Adrenal gland (tissue), 12 donors: ENCODE results near the gene SCAP. TPM values are rescaled to one million over a fixed set of nuclear protein-coding genes. Genes with fewer than 3 reads are reported as not detected.

ENCODE experiments used
- DNase-seq, 7 donors: peaks; one replicate each; pipeline ENCODE4 v3.0.0-alpha.2; 2019 to 2020
- H3K27ac ChIP-seq, 5 donors: fragments of 200-600 bp; sonication (generic) in 4 of 5; 1 replicate in 3 of 5; 2 replicates in 2 of 5; pipeline versions ENCODE4 v1.5.1 to v1.8.0; 2016 to 2020; ENCODE audit warnings: mild to moderate bottlenecking in 1 of 5
- H3K27me3 ChIP-seq: fragments of 200-600 bp; 2 replicates; pipeline ENCODE4 v1.8.0; 2021
- H3K36me3 ChIP-seq, 2 donors: fragments of 200-600 bp; replicated peaks in 1 of 2; 1 replicate in 1 of 2; 2 replicates in 1 of 2; pipeline versions ENCODE4 v1.5.1 to v1.8.0; 2018 to 2022
- H3K4me1 ChIP-seq, 2 donors: fragments of 200-600 bp; replicated peaks in 1 of 2; 1 replicate in 1 of 2; 2 replicates in 1 of 2; pipeline versions ENCODE4 v1.5.1 to v1.8.0; 2018 to 2021
- H3K4me3 ChIP-seq, 4 donors: fragments of 200-600 bp; sonication (generic) in 3 of 4; one replicate each; pipeline ENCODE4 v1.5.1; 2016 to 2018
- H3K9me3 ChIP-seq, 3 donors: fragments of 200-600 bp; sonication (generic) in 1 of 3; replicated peaks in 1 of 3; 1 replicate in 2 of 3; 2 replicates in 1 of 3; pipeline versions ENCODE4 v1.5.1 to v1.8.0; 2016 to 2021
- CTCF ChIP-seq, 6 experiments: fragments of 450-650 bp in 4 of 6; fragments of 200-600 bp in 2 of 6; sonication (generic) in 1 of 6; IDR thresholded peaks; 1 replicate in 5 of 6; 2 replicates in 1 of 6; pipeline versions ENCODE4 v1.5.1 to v1.8.0; 2016 to 2021; ENCODE audit warnings: antibody characterized with exemption in 6 of 6, mild to moderate bottlenecking in 2 of 6, moderate library complexity in 1 of 6
- POLR2A ChIP-seq, 2 donors: fragments of 450-650 bp; IDR thresholded peaks; one replicate each; pipeline ENCODE4 v1.6.1; 2017; ENCODE audit warnings: antibody characterized with exemption in 2 of 2, mild to moderate bottlenecking in 2 of 2, moderate library complexity in 1 of 2
- WGBS, 4 donors: extraction: QIAGEN DNeasy Blood & Tissue Kit in 2 of 4; methylation state at CpG; one replicate each; pipeline versions ENCODE4 v1.1.5 to v1.1.7; 2013 to 2017; 5-methylcytosine and 5-hydroxymethylcytosine counted together
- intact Hi-C, 2 donors: fragments of 100-400 bp; cut with DNase I; formaldehyde crosslinking; loops; one replicate each; pipeline versions ENCODE4 v1.14.1 to v1.15.0; 2022 to 2023
- polyA plus RNA-seq, 3 donors: library from polyadenylated mRNA; stranded (reverse); fragments of 200-250 nt in 2 of 3; fragments of 350-450 nt in 1 of 3; fragmentation: Illumina TruSeq in 1 of 3; extraction: RNeasy Lipid Tissue Mini Kit (QIAGEN cat#74804) in 1 of 3; gene quantifications; one replicate each; pipeline ENCODE4 v1.2.3, GENCODE V29; 2013 to 2014
- total RNA-seq, 9 donors: library from RNA; depleted of rRNA in 4 of 9; stranded (reverse); fragments of >200 nt in 4 of 9; fragments of 120-200 nt in 1 of 9; fragmentation: NEBNext Ultra II Directional in 1 of 9; extraction: Animal tissue kit (Norgen Biotek cat#: 25700) in 1 of 9; gene quantifications; one replicate each; pipeline versions ENCODE4 v1.1.0 to v1.2.4, GENCODE V29; 2013 to 2023
- donor health status: healthy with polysubstance abuse.
- donor health status: Bipolar disorder and iron deficiency.
- donor health status: DM: yes; HTN: yes; CAD: no.
- donor health status: DM: no; HTN: no; CAD: no.
- donor health status: DM: no; HTN: no; CAD: no.
- donor health status: DM: yes; HTN: yes; CAD: no.

The SCAP gene
- total and polyA plus RNA-seq, 12 donors, result 126 to 954 (median 176) TPM

- peak overlapping the region in 4 of 5 donors; percentile 13 to 85 (median 52) for H3K27ac ChIP-seq
- no peak for DNase-seq
- intact Hi-C loops, result no loop called here
- no peak overlapping the region for H3K4me3 ChIP-seq
- no peaks in the 10 kb centered on the region for H3K27me3 ChIP-seq
- WGBS, 4 donors, result 74 to 80% (median 76%) methylated on average over 4 of the region's 4 CpGs
- peaks cover 13 to 40% of the 10 kb centered on the region in 2 donors for H3K4me1 ChIP-seq
- TF ChIP-seq POLR2A (IDR thresholded peaks at IDR 0.05), result no peak
- TF ChIP-seq CTCF (IDR thresholded peaks at IDR 0.05), result no peak
- H3K36me3 ChIP-seq, result no peaks in the 10 kb centered on the region
- H3K9me3 ChIP-seq, result no peaks in the 10 kb centered on the region
Measured at GRCh38 chr3:47384425-47384824, 91.3 kb downstream of the SCAP start.

- peaks cover 15 to 49% of the 10 kb centered on the region in 2 donors for H3K4me1 ChIP-seq
- no peak for TF ChIP-seq CTCF (IDR thresholded peaks at IDR 0.05)
- TF ChIP-seq POLR2A (IDR thresholded peaks at IDR 0.05), result peak in 1 of 2 donors; percentile 46
Measured at GRCh38 chr3:47381317-47382157, 94.2 kb downstream of the SCAP start.

DNA sequence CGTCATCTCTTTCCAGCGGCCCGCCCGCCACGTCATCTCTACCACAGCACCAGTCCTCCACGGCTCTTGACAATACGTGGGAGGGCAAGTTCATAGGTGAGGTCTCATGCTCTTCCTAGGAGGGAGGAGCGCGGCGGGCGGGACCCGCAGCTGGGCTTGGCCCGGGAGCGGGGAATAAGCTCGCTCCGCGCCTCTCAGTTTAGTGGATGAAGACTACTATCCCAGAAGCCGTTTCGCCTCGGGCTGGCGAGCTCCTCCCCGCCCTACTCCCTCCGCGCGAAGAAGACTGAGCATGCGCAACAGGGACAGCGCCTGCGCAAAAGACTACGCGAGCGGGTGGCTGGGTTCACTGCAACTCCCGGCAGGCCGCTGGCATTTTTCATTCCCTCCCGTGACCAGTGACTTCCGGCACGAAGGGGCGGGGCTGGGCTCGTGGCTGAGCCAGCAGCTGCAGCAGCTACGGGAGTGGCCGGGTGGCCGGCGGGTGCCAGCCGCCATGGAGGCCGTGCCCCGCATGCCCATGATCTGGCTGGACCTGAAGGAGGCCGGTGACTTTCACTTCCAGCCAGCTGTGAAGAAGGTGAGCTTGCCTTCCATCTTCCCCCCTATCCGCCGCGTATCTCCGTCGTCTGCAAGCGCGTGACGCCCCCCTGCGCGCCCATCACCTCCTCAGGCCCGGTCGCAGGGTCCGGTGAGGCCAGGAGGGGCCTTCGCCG is 95.0 kb downstream of the SCAP start, which contains the start of gene PTPN23:
Gene PTPN23 (plus strand): TSS at position 421 of the 716 bp plus-strand sequence. CDS start 76 bp downstream, at position 497.
- WGBS, 4 donors, result 0 to 1% (median 1%) methylated on average over 17 to 61 of the region's 61 CpGs
- peak; percentile 99 for DNase-seq
- intact Hi-C loops, result no loop called here

More at GRCh38 chr3:47381317-47382157, 94.2 kb downstream of the SCAP start:
- intact Hi-C loops, result no loop called here
- H3K27ac ChIP-seq, result peak overlapping the region; percentile 88 to 99 (median 93)
- H3K9me3 ChIP-seq, result no peaks in the 10 kb centered on the region
- peak overlapping the region; percentile 49 to 81 (median 77) for H3K4me3 ChIP-seq
- WGBS, 4 donors, result 6 to 17% (median 7%) methylated on average over 22 to 44 of the region's 44 CpGs
- H3K36me3 ChIP-seq, result no peaks in the 10 kb centered on the region
- no peaks in the 10 kb centered on the region for H3K27me3 ChIP-seq
- peak; percentile 86 to 94 (median 91) for DNase-seq

More for the DNA sequence above, 95.0 kb downstream of the SCAP start, which contains the start of gene PTPN23:
- H3K36me3 ChIP-seq, result no peaks in the 10 kb centered on the region
- H3K4me1 ChIP-seq, result peaks cover 15 to 43% of the 10 kb centered on the region in 2 donors
- no peaks in the 10 kb centered on the region for H3K9me3 ChIP-seq
- H3K27ac ChIP-seq, result peak within 1 kb of the TSS; percentile 88 to 99 (median 93)
- TF ChIP-seq CTCF (IDR thresholded peaks at IDR 0.05) (no peak), POLR2A (IDR thresholded peaks at IDR 0.05) (peak; percentile 77 to 96)
- peak within 1 kb of the TSS; percentile 76 to 98 (median 84) for H3K4me3 ChIP-seq
- no peaks in the 10 kb centered on the region for H3K27me3 ChIP-seq
